ENCODE data around the gene SIRPD.

The SIRPD gene

DNA sequence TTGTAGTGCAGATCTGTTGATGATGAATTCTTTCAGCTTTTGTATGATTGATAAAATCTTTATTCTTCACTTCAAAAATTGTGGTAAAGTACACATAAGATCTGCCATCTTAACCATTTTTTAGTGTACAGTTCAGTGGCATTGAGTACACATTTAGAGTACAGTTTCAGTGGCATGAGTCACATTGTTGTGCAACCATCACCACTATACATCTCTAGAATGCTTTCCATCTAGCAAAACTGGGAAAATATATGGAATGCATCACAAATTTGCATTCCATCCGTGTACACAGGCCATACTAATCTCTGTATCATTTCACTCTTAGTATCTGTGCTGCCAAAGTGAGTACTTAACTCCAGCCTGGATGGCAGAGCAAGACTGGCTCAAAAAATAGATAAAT lies 28.7 kb downstream of the SIRPD start:
- WGBS (ENCODE audit: insufficient coverage): no CpG with 5 or more reads among the region's 1 CpG
- no peaks in the 10 kb centered on the region for H3K27me3 ChIP-seq (replicated peaks in 2 of 5; ENCODE audit: control insufficient read depth in 4 of 5, insufficient read depth in 5 of 5, low read length in 4 of 5)
- no peaks in the 10 kb centered on the region for H3K36me3 ChIP-seq (ENCODE audit: control insufficient read depth in 4 of 4, insufficient read depth in 4 of 4, low read length in 3 of 4)
- DNase-seq: no peak
- peaks cover 0 to 17% (median 10%) of the 10 kb centered on the region in 4 experiments for H3K4me1 ChIP-seq (ENCODE audit: control extremely low read depth in 1 of 4, control insufficient read depth in 4 of 4, insufficient read depth in 4 of 4, low read length in 3 of 4)
- peaks cover 0 to 4% (median 0%) of the 10 kb centered on the region in 5 experiments for H3K9me3 ChIP-seq (ENCODE audit: control extremely low read depth in 1 of 5, control insufficient read depth in 4 of 5, insufficient read depth in 2 of 5, low read depth in 1 of 5, low read length in 4 of 5)
- CTCF ChIA-PET: interaction anchor here (2.3 kb wide), 1 partner anchor 9 kb away, joined by 7 read pairs; no protein-coding TSS in a partner anchor
- no peak overlapping the region for H3K4me3 ChIP-seq (ENCODE audit: control insufficient read depth in 1 of 7, extremely low read depth in 1 of 7, insufficient read depth in 4 of 7, low read depth in 2 of 7, low read length in 6 of 7)
- no peak overlapping the region for H3K27ac ChIP-seq (ENCODE audit: insufficient read depth in 1 of 2, low read depth in 1 of 2, low read length in 2 of 2, poor library complexity in 1 of 2, severe bottlenecking in 2 of 2)
- POLR2A ChIA-PET: interaction anchor here (0.7 kb wide), 1 partner anchor 1090 kb away, joined by 3 read pairs; no protein-coding TSS in a partner anchor

DNA sequence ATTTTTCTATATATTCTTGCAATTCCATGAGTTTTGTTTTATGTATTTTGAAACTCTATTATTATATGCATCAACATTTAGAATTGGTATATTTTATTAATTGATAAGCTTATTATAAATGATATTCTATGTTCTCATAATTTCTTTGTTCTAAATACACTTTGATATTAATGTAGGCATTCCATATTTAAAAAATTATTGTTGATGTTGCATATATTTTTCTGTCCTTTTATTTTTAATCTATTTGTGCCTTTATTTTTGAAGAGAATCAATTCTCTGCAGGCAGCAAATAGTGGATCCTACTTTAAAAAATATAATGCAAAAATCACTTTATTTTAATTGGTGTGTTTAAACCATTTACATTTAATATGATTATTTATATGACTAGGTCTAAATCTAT lies 29.6 kb downstream of the SIRPD start:
- no peak for DNase-seq
- H3K9me3 ChIP-seq (ENCODE audit: control extremely low read depth in 1 of 5, control insufficient read depth in 4 of 5, insufficient read depth in 2 of 5, low read depth in 1 of 5, low read length in 4 of 5): peaks cover 0 to 4% (median 0%) of the 10 kb centered on the region in 5 experiments
- ChIA-PET POLR2A (no interaction called here), CTCF (interaction anchor here (2.3 kb wide), 1 partner anchor 10 kb away, joined by 7 read pairs; no protein-coding TSS in a partner anchor)
- H3K27ac ChIP-seq (ENCODE audit: insufficient read depth in 1 of 2, low read depth in 1 of 2, low read length in 2 of 2, poor library complexity in 1 of 2, severe bottlenecking in 2 of 2): no peak overlapping the region
- no peaks in the 10 kb centered on the region for H3K36me3 ChIP-seq (ENCODE audit: control insufficient read depth in 4 of 4, insufficient read depth in 4 of 4, low read length in 3 of 4)
- H3K4me1 ChIP-seq (ENCODE audit: control extremely low read depth in 1 of 4, control insufficient read depth in 4 of 4, insufficient read depth in 4 of 4, low read length in 3 of 4): peaks cover 3 to 25% (median 19%) of the 10 kb centered on the region in 4 experiments
- no peak overlapping the region for H3K4me3 ChIP-seq (ENCODE audit: control insufficient read depth in 1 of 7, extremely low read depth in 1 of 7, insufficient read depth in 4 of 7, low read depth in 2 of 7, low read length in 6 of 7)
- no peaks in the 10 kb centered on the region for H3K27me3 ChIP-seq (replicated peaks in 2 of 5; ENCODE audit: control insufficient read depth in 4 of 5, insufficient read depth in 5 of 5, low read length in 4 of 5)

GRCh38 chr20:1526896-1527295 lies 30.6 kb downstream of the SIRPD start:
- H3K9me3 ChIP-seq (ENCODE audit: control extremely low read depth in 1 of 5, control insufficient read depth in 4 of 5, insufficient read depth in 2 of 5, low read depth in 1 of 5, low read length in 4 of 5): peaks cover 0 to 4% (median 0%) of the 10 kb centered on the region in 5 experiments
- POLR2A ChIA-PET: no interaction called here
- H3K4me1 ChIP-seq (ENCODE audit: control extremely low read depth in 1 of 4, control insufficient read depth in 4 of 4, insufficient read depth in 4 of 4, low read length in 3 of 4): peaks cover 4 to 28% (median 23%) of the 10 kb centered on the region in 4 experiments
- CTCF ChIA-PET: interaction anchor here (1.2 kb wide), 1 partner anchor 15 kb away, joined by 3 read pairs; no protein-coding TSS in a partner anchor
- H3K27ac ChIP-seq (ENCODE audit: insufficient read depth in 1 of 2, low read depth in 1 of 2, low read length in 2 of 2, poor library complexity in 1 of 2, severe bottlenecking in 2 of 2): no peak overlapping the region
- DNase-seq: peak in 1 of 3 donors; percentile 20
- no peaks in the 10 kb centered on the region for H3K27me3 ChIP-seq (replicated peaks in 2 of 5; ENCODE audit: control insufficient read depth in 4 of 5, insufficient read depth in 5 of 5, low read length in 4 of 5)
- no peak overlapping the region for H3K4me3 ChIP-seq (ENCODE audit: control insufficient read depth in 1 of 7, extremely low read depth in 1 of 7, insufficient read depth in 4 of 7, low read depth in 2 of 7, low read length in 6 of 7)
- no peaks in the 10 kb centered on the region for H3K36me3 ChIP-seq (ENCODE audit: control insufficient read depth in 4 of 4, insufficient read depth in 4 of 4, low read length in 3 of 4)

DNA sequence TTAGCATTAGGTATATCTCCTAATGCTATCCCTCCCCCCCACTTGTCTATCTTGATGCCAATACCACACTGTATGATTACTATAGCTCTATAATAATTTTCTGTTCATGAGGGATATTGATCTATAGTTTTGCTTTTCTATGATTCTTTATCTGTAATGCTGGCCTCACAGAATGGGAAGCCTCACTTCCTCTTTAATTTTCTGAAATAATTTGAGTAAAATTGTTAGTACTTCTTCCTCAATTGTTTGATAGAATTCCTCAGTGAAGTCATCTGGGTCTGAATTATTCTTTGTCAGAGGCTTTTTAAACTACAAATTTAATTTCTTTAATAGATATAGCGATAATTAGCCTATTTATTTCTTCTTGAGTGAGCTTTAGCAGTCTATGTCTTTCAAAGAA lies 31.2 kb downstream of the SIRPD start:
- peaks cover 0 to 4% (median 0%) of the 10 kb centered on the region in 5 experiments for H3K9me3 ChIP-seq (ENCODE audit: control extremely low read depth in 1 of 5, control insufficient read depth in 4 of 5, insufficient read depth in 2 of 5, low read depth in 1 of 5, low read length in 4 of 5)
- ChIA-PET CTCF (interaction anchor here (1.2 kb wide), 1 partner anchor 15 kb away, joined by 3 read pairs; no protein-coding TSS in a partner anchor), POLR2A (no interaction called here)
- no peaks in the 10 kb centered on the region for H3K36me3 ChIP-seq (ENCODE audit: control insufficient read depth in 4 of 4, insufficient read depth in 4 of 4, low read length in 3 of 4)
- peaks cover 4 to 30% (median 25%) of the 10 kb centered on the region in 4 experiments for H3K4me1 ChIP-seq (ENCODE audit: control extremely low read depth in 1 of 4, control insufficient read depth in 4 of 4, insufficient read depth in 4 of 4, low read length in 3 of 4)
- no peak overlapping the region for H3K27ac ChIP-seq (ENCODE audit: insufficient read depth in 1 of 2, low read depth in 1 of 2, low read length in 2 of 2, poor library complexity in 1 of 2, severe bottlenecking in 2 of 2)
- no CpG with 5 or more reads among the region's 1 CpG for WGBS (ENCODE audit: insufficient coverage)
- peak in 1 of 3 donors; percentile 18 for DNase-seq
- no peaks in the 10 kb centered on the region for H3K27me3 ChIP-seq (replicated peaks in 2 of 5; ENCODE audit: control insufficient read depth in 4 of 5, insufficient read depth in 5 of 5, low read length in 4 of 5)
- H3K4me3 ChIP-seq (ENCODE audit: control insufficient read depth in 1 of 7, extremely low read depth in 1 of 7, insufficient read depth in 4 of 7, low read depth in 2 of 7, low read length in 6 of 7): no peak overlapping the region

DNA sequence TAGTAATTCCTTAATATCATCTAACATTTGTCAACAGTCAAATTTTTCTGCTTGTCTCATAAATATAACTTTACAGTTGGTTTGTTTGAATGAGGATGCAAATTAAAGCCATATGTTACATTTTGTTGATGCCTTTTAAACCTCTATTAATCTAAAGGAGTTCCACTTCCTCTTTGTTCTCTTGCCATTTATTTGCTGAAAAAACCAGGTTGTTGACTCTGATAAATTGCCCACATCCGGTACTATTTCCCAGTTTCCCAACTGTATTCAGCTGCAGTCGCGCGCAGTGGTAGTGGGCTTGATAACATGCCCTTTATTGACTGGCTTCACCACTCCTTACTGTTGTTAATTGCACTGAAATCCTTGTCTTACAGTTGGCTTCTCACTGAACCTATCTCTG lies 33.5 kb downstream of the SIRPD start:
- peak; percentile 92 to 95 (median 93) for DNase-seq
- Histone ChIP-seq H3K4me1 (ENCODE audit: control extremely low read depth in 1 of 4, control insufficient read depth in 4 of 4, insufficient read depth in 4 of 4, low read length in 3 of 4) (peaks cover 4 to 37% (median 29%) of the 10 kb centered on the region in 4 experiments), H3K36me3 (ENCODE audit: control insufficient read depth in 4 of 4, insufficient read depth in 4 of 4, low read length in 3 of 4) (no peaks in the 10 kb centered on the region), H3K27me3 (replicated peaks in 2 of 5; ENCODE audit: control insufficient read depth in 4 of 5, insufficient read depth in 5 of 5, low read length in 4 of 5) (no peaks in the 10 kb centered on the region), H3K27ac (ENCODE audit: insufficient read depth in 1 of 2, low read depth in 1 of 2, low read length in 2 of 2, poor library complexity in 1 of 2, severe bottlenecking in 2 of 2) (peak overlapping the region in 1 of 2 experiments; percentile 67), H3K9me3 (ENCODE audit: control extremely low read depth in 1 of 5, control insufficient read depth in 4 of 5, insufficient read depth in 2 of 5, low read depth in 1 of 5, low read length in 4 of 5) (peaks cover 0 to 4% (median 0%) of the 10 kb centered on the region in 5 experiments), H3K4me3 (ENCODE audit: control insufficient read depth in 1 of 7, extremely low read depth in 1 of 7, insufficient read depth in 4 of 7, low read depth in 2 of 7, low read length in 6 of 7) (peak overlapping the region in 2 of 7 experiments; percentile 11 to 27)
- WGBS (ENCODE audit: insufficient coverage): 6% methylated on average over 4 of the region's 4 CpGs
- ChIA-PET CTCF (interaction anchor here (1.7 to 3.5 kb wide), 2 partner anchors 14 to 20 kb away, joined by 6 to 24 read pairs; no protein-coding TSS in a partner anchor), POLR2A (no interaction called here)

GRCh38 chr20:1517010-1517409 lies 40.5 kb downstream of the SIRPD start:
- H3K9me3 ChIP-seq (ENCODE audit: control extremely low read depth in 1 of 5, control insufficient read depth in 4 of 5, insufficient read depth in 2 of 5, low read depth in 1 of 5, low read length in 4 of 5): peaks cover 0 to 9% (median 2%) of the 10 kb centered on the region in 5 experiments
- ChIA-PET POLR2A (no interaction called here), CTCF (interaction anchor here (0.6 to 2.8 kb wide), 3 partner anchors 12 to 13 kb away, joined by 3 to 8 read pairs (median 3); no protein-coding TSS in a partner anchor)
- H3K4me1 ChIP-seq (ENCODE audit: control extremely low read depth in 1 of 4, control insufficient read depth in 4 of 4, insufficient read depth in 4 of 4, low read length in 3 of 4): peaks cover 0 to 11% (median 8%) of the 10 kb centered on the region in 4 experiments
- H3K36me3 ChIP-seq (ENCODE audit: control insufficient read depth in 4 of 4, insufficient read depth in 4 of 4, low read length in 3 of 4): no peaks in the 10 kb centered on the region
- no peak overlapping the region for H3K27ac ChIP-seq (ENCODE audit: insufficient read depth in 1 of 2, low read depth in 1 of 2, low read length in 2 of 2, poor library complexity in 1 of 2, severe bottlenecking in 2 of 2)
- H3K27me3 ChIP-seq (replicated peaks in 2 of 5; ENCODE audit: control insufficient read depth in 4 of 5, insufficient read depth in 5 of 5, low read length in 4 of 5): no peaks in the 10 kb centered on the region
- 99% methylated on average over 5 of the region's 5 CpGs for whole genome bisulfite sequencing (ENCODE audit: insufficient coverage)
- no peak for DNase-seq
- H3K4me3 ChIP-seq (ENCODE audit: control insufficient read depth in 1 of 7, extremely low read depth in 1 of 7, insufficient read depth in 4 of 7, low read depth in 2 of 7, low read length in 6 of 7): no peak overlapping the region

GRCh38 chr20:1513801-1514200 lies 43.7 kb downstream of the SIRPD start:
- ChIA-PET POLR2A (no interaction called here), CTCF (no interaction called here)
- WGBS (ENCODE audit: insufficient coverage): no CpG with 5 or more reads among the region's 1 CpG
- Histone ChIP-seq H3K27ac (ENCODE audit: insufficient read depth in 1 of 2, low read depth in 1 of 2, low read length in 2 of 2, poor library complexity in 1 of 2, severe bottlenecking in 2 of 2) (no peak overlapping the region), H3K36me3 (ENCODE audit: control insufficient read depth in 4 of 4, insufficient read depth in 4 of 4, low read length in 3 of 4) (no peaks in the 10 kb centered on the region), H3K4me1 (ENCODE audit: control extremely low read depth in 1 of 4, control insufficient read depth in 4 of 4, insufficient read depth in 4 of 4, low read length in 3 of 4) (peaks cover 0 to 8% (median 1%) of the 10 kb centered on the region in 4 experiments), H3K9me3 (ENCODE audit: control extremely low read depth in 1 of 5, control insufficient read depth in 4 of 5, insufficient read depth in 2 of 5, low read depth in 1 of 5, low read length in 4 of 5) (peaks cover 0 to 9% (median 2%) of the 10 kb centered on the region in 5 experiments), H3K4me3 (ENCODE audit: control insufficient read depth in 1 of 7, extremely low read depth in 1 of 7, insufficient read depth in 4 of 7, low read depth in 2 of 7, low read length in 6 of 7) (no peak overlapping the region), H3K27me3 (replicated peaks in 2 of 5; ENCODE audit: control insufficient read depth in 4 of 5, insufficient read depth in 5 of 5, low read length in 4 of 5) (no peaks in the 10 kb centered on the region)
- DNase-seq: no peak

Data from common myeloid progenitor, CD34-positive (primary cell).